ENCODE results near the gene USP11.

Gene USP11

DNA sequence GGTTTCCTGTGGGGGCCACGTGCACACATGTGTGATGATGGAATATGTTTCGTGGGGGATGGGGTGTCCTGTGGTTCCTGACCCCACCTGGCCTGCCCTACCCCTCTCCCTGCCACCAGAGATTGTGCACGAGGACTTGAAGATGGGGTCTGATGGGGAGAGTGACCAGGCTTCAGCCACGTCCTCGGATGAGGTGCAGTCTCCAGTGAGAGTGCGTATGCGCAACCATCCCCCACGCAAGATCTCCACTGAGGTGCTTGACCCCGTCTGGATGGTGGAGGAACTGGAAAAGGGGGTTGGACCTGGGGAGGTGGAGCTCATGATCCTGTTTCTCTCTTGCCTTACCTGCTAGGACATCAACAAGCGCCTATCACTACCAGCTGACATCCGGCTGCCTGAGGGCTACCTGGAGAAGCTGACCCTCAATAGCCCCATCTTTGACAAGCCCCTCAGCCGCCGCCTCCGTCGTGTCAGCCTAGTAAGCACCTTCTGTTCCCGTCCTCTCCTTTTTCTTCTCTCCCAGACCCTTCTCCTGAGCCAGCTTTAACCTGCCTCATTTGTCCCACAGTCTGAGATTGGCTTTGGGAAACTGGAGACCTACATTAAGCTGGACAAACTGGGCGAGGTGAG, 8.4 kb upstream of the USP11 start:
- no peak for DNase-seq (ENCODE audit: low read depth in 3 of 3, low spot score in 1 of 3)

DNA sequence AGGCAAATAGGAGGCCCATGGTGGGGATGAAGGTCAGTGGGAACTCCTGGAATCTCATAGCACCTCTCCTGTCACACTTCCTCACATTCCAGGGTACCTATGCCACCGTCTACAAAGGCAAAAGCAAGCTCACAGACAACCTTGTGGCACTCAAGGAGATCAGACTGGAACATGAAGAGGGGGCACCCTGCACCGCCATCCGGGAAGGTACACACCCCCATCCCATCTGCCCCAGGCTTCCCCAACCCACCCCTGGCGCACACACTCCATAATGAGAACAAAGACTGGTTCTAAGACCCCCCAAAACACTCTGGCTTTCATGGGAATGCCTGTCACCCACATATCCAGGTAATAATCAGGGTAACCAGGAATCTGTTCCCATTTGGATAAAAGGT, 7.9 kb upstream of the USP11 start:
- no peak for DNase-seq (ENCODE audit: low read depth in 3 of 3, low spot score in 1 of 3)

DNA sequence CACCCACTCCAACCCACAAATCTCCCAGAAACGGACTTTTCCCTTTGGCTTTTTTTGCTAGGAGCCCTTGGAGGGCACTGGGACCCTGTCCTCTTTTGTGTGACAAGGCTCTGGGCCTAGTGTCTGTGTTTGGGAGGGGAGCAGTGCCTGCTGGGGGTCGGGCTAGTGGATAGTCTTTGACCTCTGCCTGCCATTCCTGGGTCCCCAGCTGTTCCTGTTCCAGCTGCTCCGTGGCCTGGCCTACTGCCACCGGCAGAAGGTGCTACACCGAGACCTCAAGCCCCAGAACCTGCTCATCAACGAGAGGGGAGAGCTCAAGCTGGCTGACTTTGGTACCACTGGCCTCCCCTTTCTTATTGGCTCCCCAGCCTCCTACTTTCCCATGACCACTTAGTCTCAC, 6.7 kb upstream of the USP11 start:
- DNase-seq (ENCODE audit: low read depth in 3 of 3, low spot score in 1 of 3): no peak

DNA sequence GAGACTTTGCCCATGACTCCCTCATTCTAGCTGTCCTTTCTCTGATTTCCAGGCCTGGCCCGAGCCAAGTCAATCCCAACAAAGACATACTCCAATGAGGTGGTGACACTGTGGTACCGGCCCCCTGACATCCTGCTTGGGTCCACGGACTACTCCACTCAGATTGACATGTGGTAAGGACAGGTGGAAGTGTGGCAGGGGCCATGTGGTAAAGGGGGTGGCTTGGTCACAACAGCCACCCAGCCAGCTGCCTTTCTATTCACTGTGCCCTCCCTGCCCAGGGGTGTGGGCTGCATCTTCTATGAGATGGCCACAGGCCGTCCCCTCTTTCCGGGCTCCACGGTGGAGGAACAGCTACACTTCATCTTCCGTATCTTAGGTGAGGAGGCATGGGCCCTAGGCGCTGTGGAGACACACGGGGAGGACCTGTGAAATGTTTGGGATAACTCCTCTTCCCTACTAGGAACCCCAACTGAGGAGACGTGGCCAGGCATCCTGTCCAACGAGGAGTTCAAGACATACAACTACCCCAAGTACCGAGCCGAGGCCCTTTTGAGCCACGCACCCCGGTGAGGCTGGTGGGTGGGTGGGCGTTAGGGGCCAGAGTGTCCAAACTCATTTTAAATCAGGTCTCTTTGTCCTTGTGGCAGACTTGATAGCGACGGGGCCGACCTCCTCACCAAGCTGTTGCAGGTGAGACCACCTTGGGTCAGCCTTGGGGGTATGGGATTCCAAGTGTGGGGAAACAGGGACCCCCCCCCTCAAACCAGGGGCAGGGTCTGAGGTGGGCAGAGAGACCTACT, 6.1 kb upstream of the USP11 start:
- DNase-seq (ENCODE audit: low read depth in 3 of 3, low spot score in 1 of 3): no peak

DNA sequence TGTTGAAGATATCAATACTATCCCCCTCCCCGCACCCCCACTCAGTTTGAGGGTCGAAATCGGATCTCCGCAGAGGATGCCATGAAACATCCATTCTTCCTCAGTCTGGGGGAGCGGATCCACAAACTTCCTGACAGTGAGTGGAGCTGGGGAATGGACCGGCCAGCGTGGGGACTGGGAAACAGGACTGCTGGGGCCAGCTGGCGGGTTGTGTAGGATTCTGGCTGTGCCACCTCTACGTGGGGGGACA, 5.5 kb upstream of the USP11 start:
- no peak for DNase-seq (ENCODE audit: low read depth in 3 of 3, low spot score in 1 of 3)

DNA sequence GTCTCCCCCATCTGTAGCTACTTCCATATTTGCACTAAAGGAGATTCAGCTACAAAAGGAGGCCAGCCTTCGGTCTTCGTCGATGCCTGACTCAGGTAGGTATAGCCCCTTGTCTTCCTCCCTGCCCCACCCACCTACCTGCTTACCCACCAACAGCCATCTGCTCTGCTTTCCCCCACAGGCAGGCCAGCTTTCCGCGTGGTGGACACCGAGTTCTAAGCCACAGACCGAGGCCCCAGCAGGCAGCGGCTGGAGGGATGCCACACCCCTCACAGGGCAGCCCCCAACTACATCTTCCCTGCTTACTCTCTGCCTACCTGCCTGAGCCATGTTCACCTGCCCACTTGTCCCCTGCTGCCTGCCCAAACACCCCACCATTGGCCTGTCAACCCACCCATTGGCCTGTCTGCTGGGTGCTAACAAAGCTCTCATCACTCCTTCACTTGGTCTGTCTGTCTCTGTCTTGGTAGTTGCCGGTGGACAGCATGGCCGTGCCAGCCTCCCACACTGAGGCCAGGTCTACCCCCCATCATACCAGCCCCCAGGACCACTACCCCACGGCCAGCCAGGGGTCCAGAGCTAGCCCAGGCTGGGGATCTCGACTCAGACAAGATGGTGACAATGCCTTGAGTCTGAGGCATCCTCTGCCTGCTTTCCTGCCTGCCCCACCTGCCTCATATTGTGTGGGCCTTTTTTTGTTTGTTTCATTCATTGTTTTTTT, 4.1 kb upstream of the USP11 start:
- no peak for DNase-seq (ENCODE audit: low read depth in 3 of 3, low spot score in 1 of 3)

DNA sequence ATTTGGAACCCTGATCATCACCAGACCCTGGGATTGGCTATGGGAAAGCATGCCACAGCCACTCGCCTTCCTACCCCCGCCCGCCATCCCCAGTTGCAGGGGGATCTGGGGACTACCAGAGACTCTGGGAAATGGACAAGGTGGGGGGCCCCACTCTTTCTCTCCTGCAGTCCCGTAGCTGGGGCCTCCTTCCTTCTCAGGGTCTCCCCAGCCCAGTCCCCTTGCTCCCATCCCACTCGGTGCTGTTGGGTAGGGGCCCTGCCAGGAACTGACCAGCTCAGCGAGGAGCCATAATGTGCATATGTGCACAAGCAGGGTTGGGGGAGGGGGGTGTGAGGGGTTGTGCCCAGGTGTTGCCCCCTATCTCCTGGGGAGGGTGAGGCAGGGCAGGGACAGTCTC, 3.4 kb upstream of the USP11 start:
- no peak for DNase-seq (ENCODE audit: low read depth in 3 of 3, low spot score in 1 of 3)

DNA sequence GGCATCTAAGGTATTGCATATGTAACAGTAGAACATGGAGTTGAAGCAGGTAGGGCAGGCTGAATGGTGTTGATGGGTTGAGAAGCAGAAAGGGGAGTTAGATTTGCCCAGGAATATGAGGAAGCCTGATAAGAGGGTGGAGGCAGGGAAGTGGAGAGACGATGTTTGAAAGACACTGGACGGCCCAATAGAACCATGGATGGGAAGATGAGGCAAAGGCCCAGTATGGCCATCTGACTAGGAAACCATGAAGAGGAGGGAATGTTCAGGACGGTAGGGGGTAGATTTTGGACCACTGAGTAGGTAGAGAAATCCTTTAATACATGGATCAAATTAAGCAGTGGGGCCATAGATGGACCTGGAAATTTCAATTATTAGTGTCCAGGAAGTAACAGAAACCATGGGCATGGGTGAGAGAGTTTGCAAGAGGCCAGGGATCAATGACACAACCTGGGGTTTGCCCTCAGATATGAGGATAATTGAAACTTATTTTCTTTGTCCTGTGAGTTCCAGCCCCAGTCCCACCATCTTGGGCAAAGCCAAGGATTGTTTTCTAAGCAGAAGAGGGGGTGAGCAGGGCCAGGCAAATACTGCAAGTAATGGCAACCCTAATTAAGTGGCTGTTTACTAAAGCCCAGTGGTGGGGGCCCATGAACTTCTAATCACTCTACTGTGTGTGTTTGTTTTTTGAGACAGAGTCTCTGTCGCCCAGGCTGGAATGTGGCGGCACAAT, 2.5 kb upstream of the USP11 start:
- no peak for DNase-seq (ENCODE audit: low read depth in 3 of 3, low spot score in 1 of 3)

DNA sequence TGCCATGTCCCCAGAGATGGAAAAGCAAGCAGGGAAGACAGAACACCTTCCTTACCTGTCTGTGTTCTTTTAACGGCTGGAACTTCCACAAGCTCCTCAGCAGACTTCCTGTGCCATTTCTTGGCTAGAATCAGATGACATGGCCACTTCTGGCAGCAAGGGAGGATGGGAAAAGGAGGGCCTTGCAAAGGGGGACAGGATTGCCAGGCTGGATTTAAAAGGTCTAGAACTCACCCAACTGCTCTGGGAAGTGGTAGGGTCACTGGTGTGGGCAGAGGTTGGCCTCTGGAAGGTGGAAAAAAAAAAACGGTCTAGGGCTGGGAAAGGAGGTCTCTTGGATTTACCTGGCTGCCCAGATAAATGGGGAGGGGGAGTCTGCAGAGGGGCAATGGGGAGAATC, 1.6 kb upstream of the USP11 start:
- DNase-seq (ENCODE audit: low read depth in 3 of 3, low spot score in 1 of 3): no peak

DNA sequence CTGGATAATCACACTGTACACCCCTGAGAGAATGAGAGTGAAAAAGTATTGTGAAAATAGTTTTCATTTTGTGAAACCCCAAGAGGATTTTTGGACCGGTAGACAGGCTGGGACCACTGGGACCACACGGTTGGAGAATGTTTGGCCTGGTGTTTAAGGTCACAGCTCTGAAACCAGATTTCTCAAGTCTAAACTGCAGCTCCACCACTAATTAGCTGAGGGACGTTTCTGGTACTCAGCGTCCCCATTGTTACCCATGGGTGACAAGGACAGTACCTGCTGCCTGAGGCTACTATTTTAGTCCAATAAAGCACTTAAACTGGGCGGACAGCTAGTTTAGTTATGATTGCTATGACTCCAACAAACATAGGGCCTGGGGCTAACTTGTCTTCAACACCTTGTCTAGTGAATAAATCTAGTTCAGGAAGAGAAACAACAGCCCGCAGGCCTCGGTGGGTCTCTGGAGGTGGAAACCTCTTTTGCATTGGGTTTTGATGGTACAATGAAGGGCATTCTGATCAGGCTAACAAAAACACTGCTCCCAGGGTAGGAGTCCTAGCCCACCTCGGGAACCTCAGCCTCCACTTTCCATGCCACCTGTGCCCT, 509 bp upstream of the USP11 start:
- DNase-seq (ENCODE audit: low read depth in 3 of 3, low spot score in 1 of 3): no peak

DNA sequence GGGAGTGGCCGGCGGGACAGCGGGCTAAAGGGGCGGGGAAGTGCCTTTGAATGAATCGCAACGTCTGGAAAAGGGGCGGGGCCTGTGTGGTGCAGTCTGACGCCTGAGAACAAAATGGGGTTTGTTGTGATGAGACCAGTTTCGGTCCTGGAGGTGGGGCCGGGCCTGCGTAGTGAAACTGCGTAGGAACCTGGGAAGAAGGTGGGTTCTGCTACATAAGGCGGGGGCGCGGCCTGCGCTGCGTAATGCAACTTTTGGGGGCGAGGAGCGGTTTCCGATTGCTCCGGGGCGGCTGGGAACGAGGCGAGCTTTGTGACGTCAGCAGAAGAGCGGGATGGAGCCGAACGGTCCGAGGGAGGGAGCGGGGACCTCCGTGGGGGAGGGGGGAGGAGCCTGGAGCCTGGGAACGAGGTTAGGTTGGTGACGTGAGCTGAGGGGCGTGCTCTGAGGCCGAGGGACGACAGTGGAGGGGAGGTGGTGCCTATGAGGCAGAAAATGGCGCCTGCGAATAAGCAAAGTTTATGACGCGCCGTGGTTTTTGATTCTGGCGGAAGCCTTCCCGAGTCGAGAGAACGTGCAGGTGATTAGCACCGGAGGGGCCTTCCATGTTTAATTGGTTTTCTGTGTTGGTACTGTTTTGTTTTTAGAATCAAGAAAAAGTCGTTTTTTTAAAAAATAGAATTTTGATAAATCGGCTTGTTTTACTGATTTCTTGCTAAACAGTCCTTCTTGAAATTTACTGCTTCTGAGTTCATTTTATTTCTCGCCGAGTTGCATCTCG, 714 bp downstream of the USP11 start:
- peak; percentile 77 to 90 (median 83) for DNase-seq (ENCODE audit: low read depth in 3 of 3, low spot score in 1 of 3)

DNA sequence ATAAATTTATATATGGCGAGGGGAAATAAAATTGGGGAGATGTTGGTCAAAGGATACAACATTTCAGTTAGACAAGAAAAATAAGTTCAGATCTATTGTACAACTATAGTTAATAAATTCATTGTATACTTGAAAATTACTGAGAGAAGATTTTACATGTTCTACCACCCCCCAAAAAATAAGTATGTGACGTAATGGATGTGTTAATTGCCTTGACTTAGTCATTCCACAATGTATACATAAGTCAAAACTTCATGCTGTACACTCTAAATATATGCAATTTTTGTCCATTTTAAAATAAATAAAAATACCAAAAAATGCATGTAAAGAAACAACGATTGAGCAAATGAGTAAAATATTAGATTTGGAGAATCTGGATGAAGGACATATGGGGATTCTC, 1.8 kb downstream of the USP11 start:
- DNase-seq (ENCODE audit: low read depth in 3 of 3, low spot score in 1 of 3): no peak

DNA sequence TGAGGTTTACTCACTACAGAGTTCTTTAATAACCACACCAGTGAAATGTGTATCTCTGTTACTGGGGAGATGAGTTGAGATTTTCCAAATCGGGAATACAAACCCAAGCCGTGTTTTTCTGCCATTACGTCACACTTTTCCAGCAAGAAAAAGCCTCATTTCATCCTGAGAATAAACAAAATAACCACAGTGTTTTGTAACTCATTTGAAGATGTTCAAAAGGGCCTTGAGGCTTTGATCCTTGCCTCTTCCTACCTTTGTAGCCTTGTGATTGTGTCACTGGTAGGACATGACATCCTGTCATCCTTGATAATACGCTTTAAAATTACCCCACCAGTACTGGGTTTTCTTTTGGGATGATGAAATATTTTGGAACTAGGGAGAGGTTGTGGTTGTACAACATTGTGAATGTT, 2.9 kb downstream of the USP11 start:
- no peak for DNase-seq (ENCODE audit: low read depth in 3 of 3, low spot score in 1 of 3)

DNA sequence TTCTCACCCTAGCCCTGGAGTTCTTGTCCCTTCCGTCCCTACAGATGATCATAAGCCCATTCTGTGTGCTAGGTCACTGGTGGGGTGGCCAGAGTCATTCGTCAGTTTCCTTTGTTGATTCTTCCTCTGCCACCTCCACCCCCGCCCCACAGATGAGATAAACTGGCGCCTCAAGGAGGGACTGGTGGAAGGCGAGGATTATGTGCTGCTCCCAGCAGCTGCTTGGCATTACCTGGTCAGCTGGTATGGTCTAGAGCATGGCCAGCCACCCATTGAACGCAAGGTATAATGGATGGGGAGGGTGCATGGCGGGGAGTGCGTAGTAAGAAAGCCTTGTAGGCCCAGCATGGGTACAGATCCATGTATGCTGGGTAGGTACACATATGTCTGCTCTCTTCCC, 6.4 kb downstream of the USP11 start:
- no peak for DNase-seq (ENCODE audit: low read depth in 3 of 3, low spot score in 1 of 3)

DNA sequence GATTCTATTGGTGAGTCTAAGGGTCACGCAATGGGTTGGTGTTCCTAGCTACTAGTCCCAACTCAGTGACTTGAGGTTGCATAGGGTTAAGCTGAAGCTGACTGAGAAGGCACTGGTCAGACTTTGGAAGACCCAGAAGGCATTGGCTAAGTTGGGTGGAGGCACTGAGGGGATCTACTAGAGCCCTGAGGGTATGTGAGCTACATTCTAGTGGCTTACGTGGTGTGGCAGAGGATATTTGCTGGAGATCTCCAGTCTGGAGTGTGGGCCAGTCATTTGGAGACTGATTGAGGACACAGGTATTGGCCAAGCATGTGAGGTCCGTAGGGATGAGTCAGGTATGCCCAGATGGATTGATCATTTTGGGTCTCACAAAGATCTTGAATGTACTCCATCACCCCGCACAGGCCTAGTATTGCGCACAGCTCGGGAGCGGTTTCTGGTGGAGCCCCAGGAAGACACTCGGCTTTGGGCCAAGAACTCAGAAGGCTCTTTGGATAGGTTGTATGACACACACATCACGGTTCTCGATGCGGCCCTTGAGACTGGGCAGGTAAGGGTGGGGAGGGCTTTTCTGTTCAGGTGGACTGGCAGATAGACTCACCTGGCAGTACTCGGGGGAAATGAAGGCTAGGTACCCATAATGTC, 7.2 kb downstream of the USP11 start:
- no peak for DNase-seq (ENCODE audit: low read depth in 3 of 3, low spot score in 1 of 3)

DNA sequence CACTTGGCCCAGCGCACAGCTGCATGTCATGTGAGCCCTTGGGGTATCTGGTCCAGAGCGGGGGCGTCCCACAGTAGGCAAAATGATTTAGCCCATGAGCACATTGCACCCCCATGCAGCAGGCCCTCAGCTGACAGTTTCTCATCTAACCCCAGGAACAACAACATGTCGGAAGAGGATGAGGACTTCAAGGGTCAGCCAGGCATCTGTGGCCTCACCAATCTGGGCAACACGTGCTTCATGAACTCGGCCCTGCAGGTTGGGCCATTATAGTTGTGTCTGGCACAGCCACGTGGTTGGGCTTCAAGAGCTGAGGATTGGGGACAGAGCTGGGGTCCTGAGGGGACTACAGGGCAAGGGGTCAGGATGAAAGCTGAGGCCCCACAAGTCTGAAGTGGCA, 7.8 kb downstream of the USP11 start:
- DNase-seq (ENCODE audit: low read depth in 3 of 3, low spot score in 1 of 3): no peak

DNA sequence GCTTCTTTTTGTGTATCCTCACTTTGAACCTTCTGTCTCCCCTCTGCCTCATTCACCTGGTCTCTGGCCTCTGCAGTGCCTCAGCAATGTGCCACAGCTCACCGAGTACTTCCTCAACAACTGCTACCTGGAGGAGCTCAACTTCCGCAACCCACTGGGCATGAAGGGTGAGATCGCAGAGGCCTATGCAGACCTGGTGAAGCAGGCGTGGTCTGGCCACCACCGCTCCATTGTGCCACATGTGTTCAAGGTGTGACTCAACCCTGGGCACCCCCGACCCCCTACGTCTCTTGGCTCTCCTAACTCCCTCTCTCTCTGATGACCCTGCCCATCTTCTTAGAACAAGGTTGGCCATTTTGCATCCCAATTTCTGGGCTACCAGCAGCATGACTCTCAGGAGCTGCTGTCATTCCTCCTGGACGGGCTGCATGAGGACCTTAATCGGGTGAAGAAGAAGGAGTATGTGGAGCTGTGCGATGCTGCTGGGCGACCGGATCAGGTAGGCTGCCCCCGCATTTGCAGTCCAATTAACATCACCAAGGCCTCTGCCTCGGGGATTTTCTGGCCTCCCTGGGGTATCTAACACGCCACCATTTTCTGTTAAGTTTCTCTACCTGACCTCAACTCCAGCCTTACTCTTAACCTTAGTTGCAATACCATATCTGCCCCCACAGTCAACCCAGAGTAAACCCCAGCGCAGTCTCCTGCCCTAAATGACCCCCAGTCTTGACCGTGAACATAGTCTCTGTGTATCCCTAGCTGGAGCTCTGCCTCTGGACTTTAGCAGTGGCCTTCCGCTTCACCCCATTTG, 8.6 kb downstream of the USP11 start:
- no peak for DNase-seq (ENCODE audit: low read depth in 3 of 3, low spot score in 1 of 3)

DNA sequence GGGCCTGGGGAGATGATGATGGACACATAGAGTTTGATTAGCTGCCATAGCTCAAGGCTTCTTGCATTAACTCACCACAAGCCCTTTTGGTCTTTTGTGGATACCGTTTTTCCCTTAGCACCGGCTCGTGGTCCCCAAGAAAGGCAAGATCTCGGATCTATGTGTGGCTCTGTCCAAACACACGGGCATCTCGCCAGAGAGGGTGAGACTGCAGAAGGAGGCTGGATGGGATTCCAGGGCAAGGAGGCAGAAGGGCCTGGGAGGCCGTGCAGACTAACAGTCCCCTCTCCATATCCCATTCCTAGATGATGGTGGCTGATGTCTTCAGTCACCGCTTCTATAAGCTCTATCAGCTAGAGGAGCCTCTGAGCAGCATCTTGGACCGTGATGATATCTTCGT, 9.5 kb downstream of the USP11 start:
- no peak for DNase-seq (ENCODE audit: low read depth in 3 of 3, low spot score in 1 of 3)

DNA sequence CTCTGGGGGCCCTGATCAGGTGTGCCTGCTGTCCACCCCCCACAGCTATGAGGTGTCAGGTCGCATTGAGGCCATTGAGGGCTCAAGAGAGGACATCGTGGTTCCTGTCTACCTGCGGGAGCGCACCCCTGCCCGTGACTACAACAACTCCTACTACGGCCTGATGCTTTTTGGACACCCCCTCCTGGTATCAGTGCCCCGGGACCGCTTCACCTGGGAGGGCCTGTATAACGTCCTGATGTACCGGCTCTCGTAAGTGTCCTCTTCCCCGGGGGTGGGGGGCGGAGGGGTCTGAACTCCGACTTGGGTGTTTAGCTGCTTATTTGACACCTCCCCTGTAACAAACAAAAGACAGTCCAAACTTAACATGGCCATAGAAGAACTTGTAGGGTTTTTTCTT, 10.5 kb downstream of the USP11 start:
- no peak for DNase-seq (ENCODE audit: low read depth in 3 of 3, low spot score in 1 of 3)

DNA sequence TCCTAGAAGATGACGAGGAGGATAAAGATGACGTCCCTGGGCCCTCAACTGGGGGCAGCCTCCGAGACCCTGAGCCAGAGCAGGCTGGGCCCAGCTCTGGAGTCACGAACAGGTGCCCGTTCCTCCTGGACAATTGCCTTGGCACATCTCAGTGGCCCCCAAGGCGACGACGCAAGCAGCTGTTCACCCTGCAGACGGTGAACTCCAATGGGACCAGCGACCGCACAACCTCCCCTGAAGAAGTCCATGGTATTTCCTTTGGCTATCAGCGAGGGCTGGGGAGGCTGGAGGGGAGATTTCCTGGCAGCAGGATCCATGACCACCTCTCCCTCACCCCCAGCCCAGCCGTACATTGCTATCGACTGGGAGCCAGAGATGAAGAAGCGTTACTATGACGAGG, 11.9 kb downstream of the USP11 start:
- no peak for DNase-seq (ENCODE audit: low read depth in 3 of 3, low spot score in 1 of 3)
